GM18502 (cell line): ENCODE data around the gene IL1RAP.
"Not testable (repeated sequence)": the region's sequence is repeated elsewhere in the genome, so short reads cannot be mapped to it uniquely, and the experiment has no call there.

Source experiments
- ATAC-seq: cut with Tn5 transposase; IDR thresholded peaks from one replicate; pipeline ENCODE4 v1.9.1; 2021; ENCODE audit warnings: mild to moderate bottlenecking; ENCODE audit not compliant: unreplicated experiment, poor library complexity

Gene IL1RAP

DNA sequence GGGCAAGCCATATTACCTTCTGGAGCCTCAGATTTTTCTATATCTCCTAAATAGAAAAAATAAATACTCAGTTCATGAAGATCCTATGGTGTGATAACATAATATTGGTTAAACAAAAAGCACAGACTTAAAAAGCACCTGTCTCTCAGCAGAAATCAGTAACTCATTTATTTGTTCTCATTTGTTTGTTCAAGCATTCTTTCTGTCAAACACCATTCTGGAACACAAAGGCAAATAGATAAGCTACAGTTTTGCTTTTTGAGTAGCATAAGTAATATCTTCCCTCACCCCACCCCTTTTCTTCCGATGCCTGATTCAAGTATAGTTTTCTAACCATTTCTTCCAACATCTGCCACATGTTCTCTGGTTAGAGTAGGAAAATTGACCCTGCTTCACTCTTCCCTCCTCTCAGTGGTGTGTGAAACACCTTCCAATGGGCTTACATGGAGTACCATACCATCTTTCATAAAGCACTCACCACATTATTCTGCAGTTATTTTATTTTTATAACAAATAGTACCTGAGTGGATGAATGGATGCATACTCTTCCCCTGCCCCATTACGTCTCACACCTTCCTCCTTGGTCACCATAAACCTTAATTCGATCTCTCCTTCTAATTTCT lies 8.4 kb upstream of the IL1RAP start:
- no peak for ATAC-seq

GRCh38 chr3:190506271-190506670 lies 7.6 kb upstream of the IL1RAP start:
- no peak for ATAC-seq

- ATAC-seq: no peak
Observed at GRCh38 chr3:190512666-190513065, 1.2 kb upstream of the IL1RAP start.

GRCh38 chr3:190514413-190515153 lies 698 bp downstream of the IL1RAP start:
- ATAC-seq: peak; percentile 14

GRCh38 chr3:190516416-190516815 lies 2.5 kb downstream of the IL1RAP start:
- ATAC-seq: no peak

DNA sequence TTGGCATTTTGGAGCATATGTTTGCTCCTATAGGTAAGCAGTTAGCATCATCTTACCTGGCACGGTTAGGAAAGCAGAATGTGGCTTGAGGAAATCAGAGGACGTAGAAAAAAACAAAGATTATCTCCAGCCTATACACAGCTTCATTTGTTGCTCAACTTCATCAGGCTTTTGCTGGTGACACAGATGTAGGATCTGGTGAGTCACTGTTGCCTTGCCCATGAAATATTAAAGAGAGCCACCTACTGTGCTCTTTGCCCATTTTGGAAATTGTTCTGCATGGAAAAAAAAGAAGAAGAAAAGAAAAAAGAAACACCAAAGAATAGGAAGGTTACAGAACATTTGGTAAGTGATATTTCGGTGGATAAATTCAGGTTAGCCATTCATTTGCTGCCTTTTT lies 3.8 kb downstream of the IL1RAP start:
- ATAC-seq: no peak

DNA sequence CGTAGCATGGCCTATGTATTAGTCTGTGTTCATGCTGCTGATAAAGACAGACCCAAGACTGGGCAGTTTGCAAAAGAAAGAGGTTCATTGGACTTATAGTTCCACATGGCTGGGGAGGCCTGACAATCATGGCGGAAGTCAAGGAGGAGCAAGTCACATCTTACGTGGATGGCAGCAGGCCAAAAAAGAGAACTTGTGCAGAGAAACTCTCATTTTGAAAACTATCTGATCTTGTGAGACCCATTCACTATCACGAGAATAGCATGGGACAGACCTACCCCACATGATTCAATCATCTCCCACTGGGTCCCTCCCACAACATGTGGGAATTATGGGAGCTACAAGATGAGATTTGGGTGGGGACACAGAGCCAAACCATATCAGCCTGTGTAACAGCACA lies 4.6 kb downstream of the IL1RAP start:
- ATAC-seq: not testable (repeated sequence)

GRCh38 chr3:190519886-190520285 lies 6.0 kb downstream of the IL1RAP start:
- no peak for ATAC-seq

DNA sequence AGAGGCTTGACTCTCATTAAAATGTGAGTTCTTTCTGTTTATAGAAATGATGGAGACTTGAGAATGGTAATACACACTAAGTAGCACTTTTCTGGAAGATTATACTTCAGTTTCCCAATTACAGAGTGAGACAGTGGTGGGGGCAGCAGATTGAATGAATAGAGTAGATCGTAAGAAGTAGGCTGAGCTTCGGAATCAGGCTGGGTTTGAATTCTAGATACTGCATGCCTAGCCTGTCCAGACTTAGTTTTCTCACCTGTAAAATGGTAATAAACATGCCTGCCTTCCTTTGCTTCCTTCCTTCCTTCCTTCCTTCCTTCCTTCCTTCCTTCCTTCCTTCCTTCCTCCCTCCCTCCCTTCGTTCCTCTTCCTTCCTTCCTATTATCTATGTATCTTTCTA lies 8.1 kb downstream of the IL1RAP start:
- no peak for ATAC-seq

DNA sequence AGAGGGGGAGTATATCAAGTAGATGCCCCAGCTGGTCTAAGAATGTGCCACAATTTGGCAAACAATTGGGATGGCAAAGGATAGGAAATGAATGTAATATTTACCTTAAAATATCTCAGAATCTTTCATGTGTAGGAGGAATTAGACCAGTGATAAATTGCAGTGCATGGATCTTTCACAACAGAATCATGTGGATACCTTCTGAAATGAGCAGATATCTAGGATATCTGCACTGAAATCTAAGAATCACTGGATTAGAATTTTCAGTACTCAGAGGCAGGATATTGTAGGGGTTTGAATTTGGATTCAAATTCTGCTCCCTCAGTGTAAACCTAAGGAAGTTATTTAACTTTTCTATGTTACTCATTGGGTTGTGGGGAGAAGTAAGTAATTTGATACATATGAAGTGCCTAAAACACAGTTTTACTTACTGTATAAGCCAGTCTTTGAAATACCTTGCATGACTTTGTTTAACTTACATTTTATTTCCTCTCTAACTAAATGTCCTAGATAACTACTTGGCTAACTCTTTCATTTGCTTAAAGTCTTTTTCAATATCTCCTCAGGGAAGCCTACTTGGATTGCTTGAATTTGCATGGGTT lies 8.8 kb downstream of the IL1RAP start:
- ATAC-seq: no peak

GRCh38 chr3:190524942-190525341 lies 11.1 kb downstream of the IL1RAP start:
- ATAC-seq: no peak

GRCh38 chr3:190525634-190526033 lies 11.7 kb downstream of the IL1RAP start:
- no peak for ATAC-seq

DNA sequence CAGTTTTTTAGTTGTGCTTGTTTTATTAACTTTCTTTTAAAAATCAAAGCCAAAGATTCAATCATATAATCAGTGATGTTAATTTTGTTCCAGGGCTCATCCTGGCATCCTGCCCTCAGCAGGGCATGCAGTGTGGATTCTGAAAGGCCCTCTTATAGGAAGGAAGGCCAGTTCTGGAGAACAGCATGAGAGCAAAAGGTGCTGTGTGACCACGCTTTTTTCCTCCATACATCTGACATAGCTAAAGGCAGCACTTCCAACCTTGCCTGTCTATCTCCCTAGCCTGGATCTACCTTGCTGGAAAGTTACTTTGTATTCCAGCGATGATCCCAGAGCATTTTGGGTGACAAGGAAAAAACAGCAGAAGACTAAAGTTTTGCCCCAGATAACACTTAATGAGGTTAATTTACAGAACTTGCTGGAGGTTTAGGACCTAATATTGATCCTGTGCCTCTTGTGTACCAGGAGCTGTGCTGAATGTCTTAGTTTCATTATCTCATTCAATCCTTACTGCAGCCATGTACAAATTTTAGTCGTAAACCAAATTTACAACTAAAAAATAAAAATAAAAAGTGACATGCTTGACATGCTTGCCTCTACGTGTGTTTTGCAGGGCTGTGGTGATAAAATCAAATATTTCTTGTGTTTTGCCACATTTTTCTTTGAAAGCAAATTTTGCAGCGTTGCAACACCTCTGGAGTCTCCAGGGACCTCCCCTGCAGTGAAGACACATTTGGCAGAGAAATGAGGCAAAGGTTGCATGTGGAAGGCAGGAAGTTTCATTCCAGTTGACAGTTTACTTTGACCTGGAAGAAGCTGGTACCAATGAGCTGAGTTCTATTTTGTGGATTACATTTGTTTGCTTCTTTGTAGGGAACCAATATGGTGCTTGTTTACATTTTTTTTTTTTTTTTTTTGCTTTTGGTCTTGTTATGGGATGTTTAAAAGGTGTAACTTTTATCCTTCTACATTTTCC lies 13.2 kb downstream of the IL1RAP start:
- no peak for ATAC-seq

DNA sequence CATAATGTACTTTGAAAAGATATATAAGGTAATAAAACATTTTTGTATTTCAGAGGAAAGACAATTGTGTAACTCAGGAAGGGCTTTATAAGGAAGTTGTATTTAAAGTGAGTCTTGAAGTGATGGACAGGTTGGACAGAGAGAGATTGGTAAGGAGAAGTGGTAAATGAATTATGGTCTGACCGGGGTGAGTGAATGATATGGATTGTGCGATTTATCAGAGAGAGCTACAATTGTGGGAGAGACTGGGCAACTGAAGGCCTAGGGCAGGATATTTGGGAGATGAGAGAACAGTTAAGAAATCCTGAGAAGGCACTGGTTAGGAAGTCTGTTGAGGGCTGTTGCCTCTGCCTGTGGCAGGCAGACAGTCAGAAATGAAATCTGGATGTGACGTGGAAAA lies 14.8 kb downstream of the IL1RAP start:
- ATAC-seq: no peak

- ATAC-seq: no peak
Observed at GRCh38 chr3:190531406-190531805, 17.5 kb downstream of the IL1RAP start.

DNA sequence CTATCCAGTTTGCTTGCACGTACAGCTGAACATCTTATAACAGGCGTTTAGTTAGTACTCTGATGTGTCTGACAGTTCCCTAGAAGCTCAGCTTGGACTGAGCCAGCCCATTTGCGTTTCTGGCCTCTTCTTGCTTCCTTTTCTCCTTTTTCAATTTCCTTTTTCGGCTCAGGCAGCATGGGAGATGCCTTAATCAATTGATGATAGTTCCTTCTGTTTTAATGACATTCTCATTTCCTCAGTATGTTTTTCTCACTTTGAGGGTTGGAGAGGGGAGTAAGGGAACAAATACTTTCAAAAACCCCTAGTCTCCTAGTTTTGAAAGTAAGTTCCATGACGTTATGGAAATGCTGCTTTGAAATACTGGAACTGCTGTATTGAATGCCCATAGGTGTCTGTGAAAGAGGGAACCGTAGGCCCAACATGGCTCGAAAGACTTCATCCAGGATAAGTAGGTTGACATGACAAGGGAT lies 18.9 kb downstream of the IL1RAP start:
- ATAC-seq: no peak

DNA sequence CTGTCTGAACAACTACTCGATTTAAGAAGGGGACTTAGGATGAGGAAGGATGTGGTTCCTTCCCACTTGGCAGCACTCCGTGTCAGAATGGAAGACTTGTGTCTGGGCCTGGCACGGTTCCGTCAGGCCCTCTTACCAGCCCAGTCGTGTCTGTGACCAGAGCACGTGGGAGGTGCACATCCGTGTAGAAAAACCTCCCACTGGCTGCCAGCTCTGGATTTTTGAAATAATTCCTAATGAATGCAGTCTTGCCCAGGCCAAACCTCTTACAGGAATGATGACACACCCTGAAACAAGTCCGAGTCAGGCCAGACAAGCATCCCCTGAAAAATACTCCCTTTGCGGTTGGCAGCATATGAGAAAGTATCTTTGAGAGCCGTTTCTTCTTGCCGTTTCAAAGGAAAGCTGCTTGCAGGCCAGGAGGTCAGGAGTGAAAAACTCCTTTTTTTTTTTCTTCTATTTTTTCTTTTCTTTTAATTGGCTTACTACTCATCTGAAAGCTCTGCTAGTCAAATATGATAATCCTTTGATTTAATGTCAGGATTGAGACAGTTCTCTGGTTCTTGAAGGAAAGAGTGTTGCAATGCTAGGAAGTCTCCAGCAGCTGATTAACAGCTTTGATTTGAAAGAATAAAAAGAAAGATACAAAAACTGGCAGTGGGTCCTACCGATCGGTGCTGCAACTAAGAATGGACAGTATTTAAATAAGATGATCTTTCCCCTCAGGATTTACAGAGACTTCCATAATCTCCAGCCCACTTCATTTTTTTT lies 19.8 kb downstream of the IL1RAP start:
- no peak for ATAC-seq

DNA sequence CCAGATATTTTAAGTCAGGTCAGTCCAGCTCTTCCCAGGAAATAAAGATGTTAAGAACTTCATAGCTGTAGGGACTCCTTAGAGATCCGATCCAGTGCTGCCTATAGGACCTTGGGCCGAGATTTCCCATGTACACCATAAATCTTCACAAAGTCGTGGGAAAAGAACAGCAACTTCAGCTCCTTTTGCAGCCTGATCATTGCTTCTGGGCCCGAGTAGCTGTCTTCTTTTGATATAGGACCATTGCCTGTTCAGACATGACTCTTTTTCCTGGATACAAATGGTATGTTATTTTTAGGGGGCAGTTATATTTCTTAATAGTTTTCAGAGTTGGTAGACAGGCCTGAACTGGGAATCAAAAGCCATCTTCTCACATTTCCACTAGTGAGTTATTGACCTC lies 20.5 kb downstream of the IL1RAP start:
- no peak for ATAC-seq

GRCh38 chr3:190534986-190535385 lies 21.1 kb downstream of the IL1RAP start:
- no peak for ATAC-seq

GRCh38 chr3:190537146-190537545 lies 23.3 kb downstream of the IL1RAP start:
- ATAC-seq: no peak
